Measurements from ENCODE around the gene MYO1C.

Gene MYO1C

GRCh38 chr17:1506649-1507267 is 14.3 kb upstream of the MYO1C start:
- Histone ChIP-seq H3K14ac (ENCODE audit: low read length in 2 of 2) (no peak overlapping the region), H3K4me1 (ENCODE audit: control insufficient read depth, insufficient read depth, low read depth, low read length) (peaks cover 3% of the 10 kb centered on the region), H3K27me3 (ENCODE audit: control insufficient read depth in 1 of 2, insufficient read depth in 1 of 2, low read length in 2 of 2) (no peaks in the 10 kb centered on the region), H3K9me3 (ENCODE audit: control insufficient read depth, low read length) (no peaks in the 10 kb centered on the region), H3K18ac (ENCODE audit: low read depth in 1 of 2, low read length in 2 of 2) (no peak overlapping the region), H3K79me1 (replicated peaks; ENCODE audit: low read length, poor library complexity, severe bottlenecking) (peaks cover 10% of the 10 kb centered on the region), H3K9ac (ENCODE audit: low read length) (no peak overlapping the region), H3K27ac (ENCODE audit: low read length, poor library complexity, severe bottlenecking) (no peak overlapping the region), H2BK120ac (ENCODE audit: low read depth, low read length) (no peak overlapping the region), H3K4me2 (ENCODE audit: low read length, poor library complexity, severe bottlenecking) (no peak overlapping the region), H2BK15ac (ENCODE audit: low read depth, poor library complexity, severe bottlenecking) (no peak overlapping the region), H2BK5ac (ENCODE audit: low read depth, low read length, poor library complexity, severe bottlenecking) (no peak overlapping the region), H3K23ac (ENCODE audit: low read length in 2 of 2) (no peak overlapping the region), H2BK12ac (ENCODE audit: low read length in 2 of 2) (no peak overlapping the region), H3K36me3 (ENCODE audit: control insufficient read depth in 1 of 2, insufficient read depth in 2 of 2, low read depth in 1 of 2, low read length in 2 of 2) (peaks cover 34 to 46% of the 10 kb centered on the region in 2 experiments), H3K4ac (ENCODE audit: low read depth in 1 of 2, low read length in 2 of 2) (no peak overlapping the region), H4K8ac (ENCODE audit: low read length) (no peak overlapping the region), H3K4me3 (ENCODE audit: insufficient read depth in 1 of 2, low read depth in 1 of 2, low read length in 2 of 2) (no peak overlapping the region), H2AFZ (ENCODE audit: low read depth, low read length) (no peak overlapping the region), H2AK5ac (ENCODE audit: low read length, severe bottlenecking) (no peak overlapping the region), H4K91ac (ENCODE audit: low read length) (no peak overlapping the region)
- no peak for DNase-seq
- WGBS, result 95% methylated on average over 13 of the region's 13 CpGs

- H3K4me2 ChIP-seq (ENCODE audit: low read length, poor library complexity, severe bottlenecking), result no peak overlapping the region
- H3K27me3 ChIP-seq (ENCODE audit: control insufficient read depth in 1 of 2, insufficient read depth in 1 of 2, low read length in 2 of 2), result no peaks in the 10 kb centered on the region
- H3K18ac ChIP-seq (ENCODE audit: low read depth in 1 of 2, low read length in 2 of 2), result no peak overlapping the region
- H4K91ac ChIP-seq (ENCODE audit: low read length), result no peak overlapping the region
- peaks cover 3% of the 10 kb centered on the region for H3K4me1 ChIP-seq (ENCODE audit: control insufficient read depth, insufficient read depth, low read depth, low read length)
- no peak overlapping the region for H3K14ac ChIP-seq (ENCODE audit: low read length in 2 of 2)
- no peaks in the 10 kb centered on the region for H3K9me3 ChIP-seq (ENCODE audit: control insufficient read depth, low read length)
- H2BK120ac ChIP-seq (ENCODE audit: low read depth, low read length), result no peak overlapping the region
- H3K79me1 ChIP-seq (replicated peaks; ENCODE audit: low read length, poor library complexity, severe bottlenecking), result peaks cover 10% of the 10 kb centered on the region
- no peak overlapping the region for H2AK5ac ChIP-seq (ENCODE audit: low read length, severe bottlenecking)
- H2AFZ ChIP-seq (ENCODE audit: low read depth, low read length), result no peak overlapping the region
- no peak overlapping the region for H3K4ac ChIP-seq (ENCODE audit: low read depth in 1 of 2, low read length in 2 of 2)
- no peak overlapping the region for H2BK5ac ChIP-seq (ENCODE audit: low read depth, low read length, poor library complexity, severe bottlenecking)
- no peak overlapping the region for H2BK15ac ChIP-seq (ENCODE audit: low read depth, poor library complexity, severe bottlenecking)
- no peak overlapping the region for H4K8ac ChIP-seq (ENCODE audit: low read length)
- H3K23ac ChIP-seq (ENCODE audit: low read length in 2 of 2), result no peak overlapping the region
- H2BK12ac ChIP-seq (ENCODE audit: low read length in 2 of 2), result no peak overlapping the region
- H3K4me3 ChIP-seq (ENCODE audit: insufficient read depth in 1 of 2, low read depth in 1 of 2, low read length in 2 of 2), result no peak overlapping the region
- H3K36me3 ChIP-seq (ENCODE audit: control insufficient read depth in 1 of 2, insufficient read depth in 2 of 2, low read depth in 1 of 2, low read length in 2 of 2), result peaks cover 34 to 38% of the 10 kb centered on the region in 2 experiments
- H3K9ac ChIP-seq (ENCODE audit: low read length), result no peak overlapping the region
- DNase-seq, result no peak
- 98% methylated on average over 5 of the region's 5 CpGs for WGBS
- no peak overlapping the region for H3K27ac ChIP-seq (ENCODE audit: low read length, poor library complexity, severe bottlenecking)
These were observed 13.1 kb upstream of the MYO1C start for GRCh38 chr17:1505586-1505985.

GRCh38 chr17:1504866-1505265 is 12.4 kb upstream of the MYO1C start:
- H3K4me2 ChIP-seq (ENCODE audit: low read length, poor library complexity, severe bottlenecking), result no peak overlapping the region
- peaks cover 10% of the 10 kb centered on the region for H3K79me1 ChIP-seq (replicated peaks; ENCODE audit: low read length, poor library complexity, severe bottlenecking)
- no peak overlapping the region for H3K4ac ChIP-seq (ENCODE audit: low read depth in 1 of 2, low read length in 2 of 2)
- no peak overlapping the region for H2AK5ac ChIP-seq (ENCODE audit: low read length, severe bottlenecking)
- H3K18ac ChIP-seq (ENCODE audit: low read depth in 1 of 2, low read length in 2 of 2), result no peak overlapping the region
- H3K4me3 ChIP-seq (ENCODE audit: insufficient read depth in 1 of 2, low read depth in 1 of 2, low read length in 2 of 2), result no peak overlapping the region
- H3K36me3 ChIP-seq (ENCODE audit: control insufficient read depth in 1 of 2, insufficient read depth in 2 of 2, low read depth in 1 of 2, low read length in 2 of 2), result peaks cover 33 to 38% of the 10 kb centered on the region in 2 experiments
- no peak overlapping the region for H2BK12ac ChIP-seq (ENCODE audit: low read length in 2 of 2)
- 96% methylated on average over 3 of the region's 3 CpGs for WGBS
- no peak overlapping the region for H3K14ac ChIP-seq (ENCODE audit: low read length in 2 of 2)
- H3K23ac ChIP-seq (ENCODE audit: low read length in 2 of 2), result peak overlapping the region in 1 of 2 experiments; percentile 9
- H3K9me3 ChIP-seq (ENCODE audit: control insufficient read depth, low read length), result no peaks in the 10 kb centered on the region
- no peak for DNase-seq
- no peaks in the 10 kb centered on the region for H3K27me3 ChIP-seq (ENCODE audit: control insufficient read depth in 1 of 2, insufficient read depth in 1 of 2, low read length in 2 of 2)
- H3K4me1 ChIP-seq (ENCODE audit: control insufficient read depth, insufficient read depth, low read depth, low read length), result peaks cover 3% of the 10 kb centered on the region
- H4K91ac ChIP-seq (ENCODE audit: low read length), result no peak overlapping the region
- H2BK120ac ChIP-seq (ENCODE audit: low read depth, low read length), result no peak overlapping the region
- no peak overlapping the region for H2BK5ac ChIP-seq (ENCODE audit: low read depth, low read length, poor library complexity, severe bottlenecking)
- H3K9ac ChIP-seq (ENCODE audit: low read length), result no peak overlapping the region
- no peak overlapping the region for H2BK15ac ChIP-seq (ENCODE audit: low read depth, poor library complexity, severe bottlenecking)
- H2AFZ ChIP-seq (ENCODE audit: low read depth, low read length), result no peak overlapping the region
- H4K8ac ChIP-seq (ENCODE audit: low read length), result no peak overlapping the region
- no peak overlapping the region for H3K27ac ChIP-seq (ENCODE audit: low read length, poor library complexity, severe bottlenecking)

GRCh38 chr17:1503699-1504098 is 11.2 kb upstream of the MYO1C start:
- Histone ChIP-seq H2AFZ (ENCODE audit: low read depth, low read length) (no peak overlapping the region), H3K4me3 (ENCODE audit: insufficient read depth in 1 of 2, low read depth in 1 of 2, low read length in 2 of 2) (no peak overlapping the region), H3K18ac (ENCODE audit: low read depth in 1 of 2, low read length in 2 of 2) (no peak overlapping the region), H2BK5ac (ENCODE audit: low read depth, low read length, poor library complexity, severe bottlenecking) (no peak overlapping the region), H3K4me2 (ENCODE audit: low read length, poor library complexity, severe bottlenecking) (no peak overlapping the region), H3K23ac (ENCODE audit: low read length in 2 of 2) (no peak overlapping the region), H3K36me3 (ENCODE audit: control insufficient read depth in 1 of 2, insufficient read depth in 2 of 2, low read depth in 1 of 2, low read length in 2 of 2) (peaks cover 25 to 26% of the 10 kb centered on the region in 2 experiments), H3K4me1 (ENCODE audit: control insufficient read depth, insufficient read depth, low read depth, low read length) (peaks cover 3% of the 10 kb centered on the region), H2BK15ac (ENCODE audit: low read depth, poor library complexity, severe bottlenecking) (no peak overlapping the region), H4K91ac (ENCODE audit: low read length) (no peak overlapping the region), H3K9ac (ENCODE audit: low read length) (no peak overlapping the region), H3K14ac (ENCODE audit: low read length in 2 of 2) (no peak overlapping the region), H2AK5ac (ENCODE audit: low read length, severe bottlenecking) (no peak overlapping the region), H3K4ac (ENCODE audit: low read depth in 1 of 2, low read length in 2 of 2) (no peak overlapping the region), H3K9me3 (ENCODE audit: control insufficient read depth, low read length) (no peaks in the 10 kb centered on the region), H3K79me1 (replicated peaks; ENCODE audit: low read length, poor library complexity, severe bottlenecking) (peaks cover 6% of the 10 kb centered on the region), H3K27me3 (ENCODE audit: control insufficient read depth in 1 of 2, insufficient read depth in 1 of 2, low read length in 2 of 2) (no peaks in the 10 kb centered on the region), H3K27ac (ENCODE audit: low read length, poor library complexity, severe bottlenecking) (no peak overlapping the region), H2BK120ac (ENCODE audit: low read depth, low read length) (no peak overlapping the region), H2BK12ac (ENCODE audit: low read length in 2 of 2) (no peak overlapping the region), H4K8ac (ENCODE audit: low read length) (no peak overlapping the region)
- 80% methylated on average over 10 of the region's 10 CpGs for WGBS
- no peak for DNase-seq

All from mesenchymal stem cell (in vitro differentiated cells and primary cell).